ENCODE measurements around the gene SLC6A13. TPM values are rescaled to one million over a fixed set of nuclear protein-coding genes. Genes with fewer than 3 reads are reported as not detected.

SLC6A13 gene
- total and polyA plus RNA-seq, 2 of the 13 experiments (the other 11 are each of a cell fraction or from before 2014, with no cell fraction given), result 0.05 to 0.15 TPM

DNA sequence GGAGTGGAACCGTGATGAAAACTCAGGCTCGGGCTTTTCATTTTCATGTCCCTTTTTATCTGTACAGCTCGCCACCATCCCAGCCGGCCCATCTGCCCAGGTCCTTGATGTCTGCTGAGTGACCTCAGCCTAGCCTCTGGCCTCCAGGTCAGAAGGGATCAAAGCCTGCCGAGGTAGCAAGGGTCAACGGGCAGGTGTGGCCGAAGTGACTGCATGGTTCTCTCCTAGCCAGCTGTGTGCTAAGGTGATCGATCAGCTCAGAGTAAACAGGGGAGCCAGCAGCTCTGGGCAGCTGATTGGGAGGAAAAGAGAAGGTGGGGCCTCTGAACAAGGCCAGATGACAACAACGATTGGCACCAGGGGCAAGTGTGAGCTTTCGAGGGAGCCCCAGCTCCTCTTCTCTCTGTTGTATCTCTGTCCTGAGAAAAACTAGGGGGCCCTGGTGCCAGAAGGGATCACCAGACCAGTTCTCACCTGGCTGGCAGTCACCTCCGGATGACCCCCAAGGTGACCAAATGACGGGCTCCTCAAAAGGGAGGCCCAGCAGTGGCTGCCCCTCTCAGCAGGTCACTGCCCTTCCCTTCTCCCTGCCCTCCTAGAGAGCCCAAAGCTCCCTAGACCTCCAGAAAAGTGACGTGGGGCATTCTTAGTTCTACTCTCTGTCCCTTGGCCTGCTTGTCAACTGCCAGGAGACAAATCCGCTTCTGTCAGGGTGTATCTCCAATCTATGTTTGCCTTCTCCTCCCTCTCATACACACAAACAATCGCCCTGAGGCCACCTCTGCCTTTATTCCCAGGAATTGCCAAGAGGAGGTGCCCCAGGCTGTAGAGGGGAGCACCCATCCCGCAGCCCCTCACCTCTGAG lies 52.1 kb downstream of the SLC6A13 start (continued):
- TF ChIP-seq ESRRA (CRISPR knock-in tag; IDR thresholded peaks at IDR 0.05; ENCODE audit: low read depth) (peak; percentile 97), POGZ (CRISPR knock-in tag; IDR thresholded peaks at IDR 0.05) (peak; percentile 94), CBX2 (IDR thresholded peaks at IDR 0.05; ENCODE audit: low read depth, low read length) (no peak), CBX2 (CRISPR knock-in tag; IDR thresholded peaks at IDR 0.05; ENCODE audit: low read depth) (peak; percentile 97), ERF (CRISPR knock-in tag; IDR thresholded peaks at IDR 0.05) (peak; percentile 92), ZNF615 (CRISPR knock-in tag; IDR thresholded peaks at IDR 0.05; ENCODE audit: borderline replicate concordance) (no peak), SRF (IDR thresholded peaks at IDR 0.05; ENCODE audit: low read depth, low read length) (peak; percentile 12; the same call in 1 of the 2 replicates), ZNF34 (CRISPR knock-in tag; IDR thresholded peaks at IDR 0.05; ENCODE audit: borderline replicate concordance) (peak; percentile 89; the same call in 1 of the 2 replicates), ZNF747 (CRISPR knock-in tag; IDR thresholded peaks at IDR 0.05; ENCODE audit: borderline replicate concordance) (peak; percentile 73; the same call in 1 of the 2 replicates), DR1 (CRISPR knock-in tag; IDR thresholded peaks at IDR 0.05) (no peak), ZNF605 (CRISPR knock-in tag; IDR thresholded peaks at IDR 0.05) (peak; percentile 93), ZFP36L1 (CRISPR knock-in tag; IDR thresholded peaks at IDR 0.05) (peak; percentile 95; the same call in 1 of the 2 replicates), TAF15 (IDR thresholded peaks at IDR 0.05; ENCODE audit: low read depth, low read length, poor library complexity, severe bottlenecking) (no peak), GATA4 (IDR thresholded peaks at IDR 0.05; ENCODE audit: borderline replicate concordance, low read depth) (peak; percentile 70; the same call in 1 of the 2 replicates), ZFP36L2 (CRISPR knock-in tag; IDR thresholded peaks at IDR 0.05) (no peak), RXRA (CRISPR knock-in tag; IDR thresholded peaks at IDR 0.05) (peak; percentile 100), ELF1 (CRISPR knock-in tag; IDR thresholded peaks at IDR 0.05) (peak; percentile 53; the same call in 1 of the 2 replicates), ZNF724P (CRISPR knock-in tag; IDR thresholded peaks at IDR 0.05; ENCODE audit: borderline replicate concordance) (peak; percentile 95), ARHGAP35 (CRISPR knock-in tag; IDR thresholded peaks at IDR 0.05; ENCODE audit: borderline replicate concordance) (peak; percentile 93), PAX8 (CRISPR knock-in tag; IDR thresholded peaks at IDR 0.05; ENCODE audit: borderline replicate concordance) (0 out of 2 replicates have a peak, but pooled peaks have one; percentile 69), ZNF12 (CRISPR knock-in tag; IDR thresholded peaks at IDR 0.05) (peak; percentile 71; the same call in 1 of the 2 replicates)
- TF ChIP-seq, protein P1, sequence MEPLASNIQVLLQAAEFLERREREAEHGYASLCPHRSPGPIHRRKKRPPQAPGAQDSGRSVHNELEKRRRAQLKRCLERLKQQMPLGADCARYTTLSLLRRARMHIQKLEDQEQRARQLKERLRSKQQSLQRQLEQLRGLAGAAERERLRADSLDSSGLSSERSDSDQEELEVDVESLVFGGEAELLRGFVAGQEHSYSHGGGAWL (CRISPR knock-in tag; IDR thresholded peaks at IDR 0.05), result no peak; the same call in 1 of the 2 replicates
- TF ChIP-seq, protein P2, sequence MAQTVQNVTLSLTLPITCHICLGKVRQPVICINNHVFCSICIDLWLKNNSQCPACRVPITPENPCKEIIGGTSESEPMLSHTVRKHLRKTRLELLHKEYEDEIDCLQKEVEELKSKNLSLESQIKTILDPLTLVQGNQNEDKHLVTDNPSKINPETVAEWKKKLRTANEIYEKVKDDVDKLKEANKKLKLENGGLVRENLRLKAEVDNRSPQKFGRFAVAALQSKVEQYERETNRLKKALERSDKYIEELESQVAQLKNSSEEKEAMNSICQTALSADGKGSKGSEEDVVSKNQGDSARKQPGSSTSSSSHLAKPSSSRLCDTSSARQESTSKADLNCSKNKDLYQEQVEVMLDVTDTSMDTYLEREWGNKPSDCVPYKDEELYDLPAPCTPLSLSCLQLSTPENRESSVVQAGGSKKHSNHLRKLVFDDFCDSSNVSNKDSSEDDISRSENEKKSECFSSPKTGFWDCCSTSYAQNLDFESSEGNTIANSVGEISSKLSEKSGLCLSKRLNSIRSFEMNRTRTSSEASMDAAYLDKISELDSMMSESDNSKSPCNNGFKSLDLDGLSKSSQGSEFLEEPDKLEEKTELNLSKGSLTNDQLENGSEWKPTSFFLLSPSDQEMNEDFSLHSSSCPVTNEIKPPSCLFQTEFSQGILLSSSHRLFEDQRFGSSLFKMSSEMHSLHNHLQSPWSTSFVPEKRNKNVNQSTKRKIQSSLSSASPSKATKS (CRISPR knock-in tag; IDR thresholded peaks at IDR 0.05), result 0 out of 2 replicates have a peak, but pooled peaks have one; percentile 20
- TF ChIP-seq, protein P3, sequence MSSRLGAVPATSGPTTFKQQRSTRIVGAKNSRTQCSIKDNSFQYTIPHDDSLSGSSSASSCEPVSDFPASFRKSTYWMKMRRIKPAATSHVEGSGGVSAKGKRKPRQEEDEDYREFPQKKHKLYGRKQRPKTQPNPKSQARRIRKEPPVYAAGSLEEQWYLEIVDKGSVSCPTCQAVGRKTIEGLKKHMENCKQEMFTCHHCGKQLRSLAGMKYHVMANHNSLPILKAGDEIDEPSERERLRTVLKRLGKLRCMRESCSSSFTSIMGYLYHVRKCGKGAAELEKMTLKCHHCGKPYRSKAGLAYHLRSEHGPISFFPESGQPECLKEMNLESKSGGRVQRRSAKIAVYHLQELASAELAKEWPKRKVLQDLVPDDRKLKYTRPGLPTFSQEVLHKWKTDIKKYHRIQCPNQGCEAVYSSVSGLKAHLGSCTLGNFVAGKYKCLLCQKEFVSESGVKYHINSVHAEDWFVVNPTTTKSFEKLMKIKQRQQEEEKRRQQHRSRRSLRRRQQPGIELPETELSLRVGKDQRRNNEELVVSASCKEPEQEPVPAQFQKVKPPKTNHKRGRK (CRISPR knock-in tag; IDR thresholded peaks at IDR 0.05), result no peak
